Stimulated activated naive CD4-positive, alpha-beta T cell treated with Interleukin-2 at 50 U/mL for 16 hours (primary cell): ENCODE measurements around the gene SEMA5A.

Source experiments
- DNase-seq: peaks from one replicate; lab custom pipeline; 2025; lab: John Stamatoyannopoulos, UW

The SEMA5A gene

GRCh38 chr5:9549941-9550340, 4.1 kb upstream of the SEMA5A start:
- DNase-seq = no peak

GRCh38 chr5:9547122-9547947, 1.5 kb upstream of the SEMA5A start:
- no peak for DNase-seq

GRCh38 chr5:9545136-9545991, 511 bp downstream of the SEMA5A start:
- DNase-seq = no peak

- peak; percentile 30 for DNase-seq
These were observed 1.3 kb downstream of the SEMA5A start for GRCh38 chr5:9544502-9545135.

GRCh38 chr5:9544056-9544455, 1.8 kb downstream of the SEMA5A start:
- DNase-seq = no peak

- no peak for DNase-seq
These were observed 2.5 kb downstream of the SEMA5A start for GRCh38 chr5:9543311-9543920.

GRCh38 chr5:9540791-9541190, 5.1 kb downstream of the SEMA5A start:
- no peak for DNase-seq

GRCh38 chr5:9538504-9538903, 7.4 kb downstream of the SEMA5A start:
- DNase-seq = no peak

GRCh38 chr5:9537223-9538141, 8.4 kb downstream of the SEMA5A start:
- DNase-seq = no peak

GRCh38 chr5:9536717-9537116, 9.2 kb downstream of the SEMA5A start:
- no peak for DNase-seq

GRCh38 chr5:9534881-9535517, 10.9 kb downstream of the SEMA5A start:
- DNase-seq = no peak

- no peak for DNase-seq
These were observed 12.1 kb downstream of the SEMA5A start for GRCh38 chr5:9533562-9534364.

GRCh38 chr5:9533096-9533495, 12.8 kb downstream of the SEMA5A start:
- DNase-seq = no peak

- no peak for DNase-seq
These were observed 16.4 kb downstream of the SEMA5A start for GRCh38 chr5:9529513-9529912.

- DNase-seq = no peak
These were observed 16.8 kb downstream of the SEMA5A start for GRCh38 chr5:9529041-9529480.

- no peak for DNase-seq
These were observed 20.9 kb downstream of the SEMA5A start for GRCh38 chr5:9524941-9525340.

GRCh38 chr5:9523090-9523823, 22.6 kb downstream of the SEMA5A start:
- no peak for DNase-seq

GRCh38 chr5:9519537-9519936, 26.3 kb downstream of the SEMA5A start:
- no peak for DNase-seq

GRCh38 chr5:9516591-9516990, 29.3 kb downstream of the SEMA5A start:
- DNase-seq = no peak
